Stimulated activated naive CD4-positive, alpha-beta T cell (primary cell): ENCODE results near the gene URB2.

Experiments
- DNase-seq, 6 experiments: peaks; one replicate each; lab custom pipeline; 2025; lab: John Stamatoyannopoulos, UW

URB2 gene

GRCh38 chr1:229645324-229645993, 19.4 kb downstream of the URB2 start:
- DNase-seq, result no peak

- no peak for DNase-seq
Measured at GRCh38 chr1:229648406-229648805, 22.4 kb downstream of the URB2 start.

GRCh38 chr1:229650045-229650444, 24.0 kb downstream of the URB2 start:
- DNase-seq, result no peak

GRCh38 chr1:229651546-229651945, 25.5 kb downstream of the URB2 start:
- no peak for DNase-seq

GRCh38 chr1:229653420-229653819, 27.4 kb downstream of the URB2 start:
- no peak for DNase-seq

GRCh38 chr1:229655781-229656180, 29.7 kb downstream of the URB2 start:
- no peak for DNase-seq

GRCh38 chr1:229657993-229658755, 32.1 kb downstream of the URB2 start:
- no peak for DNase-seq

- peak; percentile 42 to 79 (median 60) for DNase-seq
Measured at GRCh38 chr1:229661022-229661877, 35.2 kb downstream of the URB2 start.

- no peak for DNase-seq
Measured at GRCh38 chr1:229661897-229662296, 35.9 kb downstream of the URB2 start.

- peak; percentile 20 to 61 (median 52) for DNase-seq
Measured at GRCh38 chr1:229664133-229664689, 38.2 kb downstream of the URB2 start.

- no peak for DNase-seq
Measured at GRCh38 chr1:229665912-229666558, 40.0 kb downstream of the URB2 start.

GRCh38 chr1:229666585-229666984, 40.5 kb downstream of the URB2 start:
- no peak for DNase-seq

- no peak for DNase-seq
Measured at GRCh38 chr1:229669333-229669732, 43.3 kb downstream of the URB2 start.

GRCh38 chr1:229671310-229671709, 45.3 kb downstream of the URB2 start:
- no peak for DNase-seq

GRCh38 chr1:229672246-229672645, 46.2 kb downstream of the URB2 start:
- no peak for DNase-seq

GRCh38 chr1:229674042-229674441, 48.0 kb downstream of the URB2 start:
- peak in 1 of 6 experiments; percentile 9 for DNase-seq

GRCh38 chr1:229675396-229675795, 49.3 kb downstream of the URB2 start:
- no peak for DNase-seq

GRCh38 chr1:229685149-229685548, 59.1 kb downstream of the URB2 start:
- no peak for DNase-seq

- peak in 2 of 6 experiments; percentile 3 to 9 for DNase-seq
Measured at GRCh38 chr1:229689273-229689672, 63.2 kb downstream of the URB2 start.

- DNase-seq, result no peak
Measured at GRCh38 chr1:229689904-229690303, 63.9 kb downstream of the URB2 start.

- DNase-seq, result no peak
Measured at GRCh38 chr1:229690662-229691061, 64.6 kb downstream of the URB2 start.

GRCh38 chr1:229691362-229691761, 65.3 kb downstream of the URB2 start:
- no peak for DNase-seq
